H1 (cell line): ENCODE results near the gene NETO2. TPM values are rescaled to one million over a fixed set of nuclear protein-coding genes. Genes with fewer than 3 reads are reported as not detected.

Experiments used
- JUND ChIP-seq: IDR thresholded peaks from 2 replicates; pipeline ENCODE4 v1.6.1; 2011; ENCODE audit warnings: mild to moderate bottlenecking, improper control_type of control experiment, low read length
- RAD21 ChIP-seq, 2 experiments: IDR thresholded peaks in 1 of 2; conservative IDR thresholded peaks in 1 of 2; 2 replicates each; pipeline ENCODE4 v1.6.1; 2011; ENCODE audit warnings: low read depth in 2 of 2, low read length in 2 of 2, improper control_type of control experiment in 1 of 2, inconsistent platforms in 1 of 2, mild to moderate bottlenecking in 1 of 2, moderate library complexity in 1 of 2
- polyA plus RNA-seq, 7 experiments: library from polyadenylated mRNA; depleted of rRNA in 3 of 7; stranded (reverse) in 5 of 7; unstranded in 2 of 7; fragments of >200 nt in 5 of 7; fragments of 200-250 nt in 2 of 7; gene quantifications; 1 replicate in 5 of 7; 2 replicates in 1 of 7; 4 replicates in 1 of 7; pipeline versions ENCODE4 v1.2.1 to v1.2.3, GENCODE V29; 2011 to 2013; ENCODE audit warnings: missing spikeins in 2 of 7, mixed read lengths in 2 of 7
- total RNA-seq: library from RNA; stranded (reverse); fragmentation: NEBNext Ultra II Directional; extraction: Animal tissue kit (Norgen Biotek cat#: 25700); gene quantifications from 2 replicates; pipeline ENCODE4 v1.2.1, GENCODE V29; 2021

The NETO2 gene
- total and polyA plus RNA-seq, 2 of the 8 experiments (the other 6 are each of a cell fraction or from before 2014, with no cell fraction given), result 9.4 to 12.5 TPM

DNA sequence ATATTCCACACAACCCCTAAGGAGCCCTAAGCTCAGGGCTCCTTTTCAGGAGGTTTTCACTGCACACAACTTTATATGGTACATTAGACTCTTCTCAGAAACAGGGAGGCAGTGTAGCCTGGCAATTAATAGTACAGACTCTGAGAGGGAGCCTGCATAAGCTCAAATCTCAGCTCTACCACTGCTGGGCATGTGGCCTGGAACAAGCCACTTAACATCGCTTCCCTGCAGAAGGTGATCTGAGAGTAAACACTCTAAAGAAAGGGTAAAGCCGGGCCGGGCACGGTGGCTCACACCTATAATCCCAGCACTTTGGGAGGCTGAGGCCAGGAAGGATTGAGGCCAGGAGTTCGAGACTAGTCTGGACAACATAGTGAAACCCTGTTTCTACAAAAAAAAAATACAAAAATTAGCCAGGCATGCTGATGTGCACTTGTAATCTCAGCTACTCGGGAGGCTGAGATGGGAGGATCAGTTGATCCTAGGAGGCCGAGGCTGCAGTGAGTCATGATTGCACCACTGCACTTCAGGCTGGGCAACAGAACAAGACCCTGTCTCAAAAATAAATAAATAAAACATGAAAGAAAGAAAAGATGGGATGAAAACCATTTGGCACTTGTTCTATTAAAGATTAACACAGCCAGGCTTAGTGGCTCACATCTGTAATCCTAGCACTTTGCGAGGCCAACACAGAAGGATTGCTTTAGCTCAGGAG is 99.6 kb downstream of the NETO2 start (continued):
- TF ChIP-seq RAD21 (IDR thresholded peaks at IDR 0.05 in 1 of 2, conservative IDR thresholded peaks at IDR 0.05 in 1 of 2; ENCODE audit: low read depth in 2 of 2, low read length in 2 of 2), result no peak
- no peak for TF ChIP-seq JUND
- TF ChIP-seq, all 59 proteins: peak for 0
